ENCODE data around the gene EREG.

Gene EREG

DNA sequence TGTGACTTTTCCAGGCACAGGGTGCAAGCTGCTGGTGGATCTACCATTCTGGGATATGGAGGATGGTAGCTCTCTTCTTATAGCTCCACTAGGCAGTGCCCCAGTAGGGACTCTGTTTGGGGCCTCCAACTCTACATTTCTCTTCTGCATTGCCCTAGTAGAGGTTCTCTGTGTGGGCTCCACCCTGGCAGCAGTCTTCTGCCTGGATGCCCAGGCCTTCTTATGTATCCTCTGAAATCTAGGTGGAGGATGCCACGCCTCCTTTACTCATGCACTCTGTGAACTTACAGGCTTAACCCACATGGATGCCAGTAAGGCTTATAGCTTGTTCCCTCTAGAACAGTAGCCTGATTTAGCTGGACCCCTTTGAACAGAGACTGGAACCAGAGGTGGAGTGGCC is 20.9 kb upstream of the EREG start:
- no peak for DNase-seq (ENCODE audit: low read depth in 1 of 2, low spot score in 1 of 2)

DNA sequence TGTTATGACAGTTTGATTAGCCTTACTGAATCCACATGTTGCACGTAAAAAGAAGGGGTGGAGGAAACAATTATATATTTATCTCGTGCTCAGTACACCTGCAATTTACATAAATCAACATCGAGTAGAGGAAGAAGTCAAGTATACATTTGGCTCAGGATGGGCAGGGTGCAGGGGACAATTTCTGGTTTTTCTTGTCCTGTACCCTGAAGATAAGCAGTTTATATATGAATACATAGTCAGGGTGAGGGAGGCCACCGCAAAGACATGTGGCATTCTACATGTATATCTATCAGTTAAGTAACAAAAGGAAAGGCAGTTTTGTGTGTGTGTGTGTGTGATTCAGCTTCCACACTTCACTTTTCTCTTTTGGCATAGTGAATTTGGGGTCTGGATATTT is 11.1 kb upstream of the EREG start:
- DNase-seq (ENCODE audit: low read depth in 1 of 2, low spot score in 1 of 2) = no peak

DNA sequence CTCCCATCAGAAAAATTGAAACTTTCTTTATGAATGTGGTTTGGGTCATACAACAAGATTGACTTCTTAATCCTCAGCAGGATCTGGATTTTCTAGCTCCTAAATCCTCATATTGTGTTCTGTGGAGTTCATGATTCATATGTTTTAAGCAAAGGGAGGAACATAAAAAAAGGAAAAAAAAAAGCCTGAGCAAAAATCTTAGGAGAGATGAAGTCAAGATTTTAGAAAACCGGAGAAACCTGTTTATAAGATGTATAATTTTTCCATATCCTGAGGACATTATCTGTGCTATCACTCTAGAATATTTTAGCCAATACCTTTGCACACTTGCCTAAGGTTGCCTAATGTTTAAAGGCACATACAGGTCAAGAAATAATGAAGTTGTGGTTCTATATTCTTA is 7.0 kb upstream of the EREG start:
- DNase-seq (ENCODE audit: low read depth in 1 of 2, low spot score in 1 of 2) = no peak

DNA sequence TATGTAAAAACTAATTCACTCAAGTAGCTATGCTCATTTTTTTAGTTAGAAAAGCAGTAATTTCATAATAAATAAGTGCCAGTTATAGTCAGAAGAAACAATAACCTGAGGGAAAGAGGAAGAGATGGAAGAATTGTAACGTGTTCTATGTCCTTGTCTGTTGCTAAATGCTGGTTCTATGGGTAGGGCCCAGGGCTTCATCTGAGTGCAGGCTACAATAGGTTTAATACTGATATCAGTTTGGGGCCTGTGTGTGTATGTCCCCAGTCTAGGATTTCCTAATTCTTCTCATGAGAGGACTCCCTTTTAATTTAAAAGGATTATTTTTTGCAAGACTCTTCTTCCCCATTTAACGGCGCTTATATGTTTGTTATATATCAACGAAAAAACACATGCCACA is 3.3 kb upstream of the EREG start:
- no peak for DNase-seq (ENCODE audit: low read depth in 1 of 2, low spot score in 1 of 2)

DNA sequence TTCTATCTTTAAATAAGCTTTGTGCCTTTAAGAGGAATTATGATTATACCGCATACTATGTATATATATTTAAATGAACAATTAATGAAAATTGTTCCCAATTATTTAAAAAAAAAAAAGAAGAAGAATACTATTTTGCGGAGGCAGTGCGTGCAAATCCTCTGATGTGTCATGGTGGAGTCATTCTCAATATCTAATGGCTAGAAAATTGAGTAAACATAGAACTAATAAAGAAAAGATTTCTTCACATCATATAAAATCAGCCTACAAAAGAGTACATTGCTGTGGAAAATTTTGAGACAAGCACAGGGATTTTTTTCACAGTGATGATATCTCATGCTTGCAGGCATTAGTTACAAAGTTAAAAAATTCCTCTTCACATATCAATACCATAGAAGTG is 2.6 kb upstream of the EREG start:
- DNase-seq (ENCODE audit: low read depth in 1 of 2, low spot score in 1 of 2) = no peak

DNA sequence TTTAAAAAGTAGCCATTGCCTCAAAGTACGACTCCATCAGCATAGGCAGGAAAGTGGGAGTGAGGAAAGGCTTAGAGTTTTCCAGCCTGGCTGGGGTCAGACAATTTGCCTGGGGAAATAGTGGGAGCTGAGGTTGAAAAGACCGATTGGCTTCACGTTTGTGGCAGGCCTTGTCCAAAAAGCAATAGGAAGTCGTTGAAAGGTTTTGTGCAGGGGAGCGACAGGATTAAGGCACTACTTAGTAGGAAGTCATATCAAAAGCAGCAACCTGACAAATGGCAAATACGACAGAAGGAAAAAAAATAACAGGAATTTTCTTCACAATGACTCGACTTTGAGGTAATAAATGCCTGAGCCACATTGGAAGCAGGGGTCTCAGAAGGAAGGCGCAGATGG is 691 bp upstream of the EREG start:
- DNase-seq (ENCODE audit: low read depth in 1 of 2, low spot score in 1 of 2) = no peak

DNA sequence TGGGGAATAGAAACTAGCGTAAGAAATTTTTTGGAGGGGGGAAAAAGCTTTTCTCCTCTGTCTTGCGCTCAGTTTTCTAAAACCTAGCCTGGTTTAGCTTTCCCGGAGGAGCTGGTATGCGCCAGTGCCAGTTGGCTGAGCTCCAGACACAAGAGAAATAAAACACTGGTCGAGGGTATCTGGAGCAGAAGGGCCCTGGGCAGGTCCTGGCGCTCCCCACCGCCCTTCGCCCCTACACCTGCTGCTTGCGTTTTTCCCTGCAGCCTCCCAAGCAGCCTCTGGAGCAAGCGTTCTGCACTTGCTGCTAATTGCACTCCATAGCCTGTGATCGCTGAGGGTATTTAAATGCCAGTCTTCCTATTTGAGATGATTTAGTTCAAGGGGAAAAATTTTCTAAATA is 816 bp downstream of the EREG start:
- no peak for DNase-seq (ENCODE audit: low read depth in 1 of 2, low spot score in 1 of 2)

DNA sequence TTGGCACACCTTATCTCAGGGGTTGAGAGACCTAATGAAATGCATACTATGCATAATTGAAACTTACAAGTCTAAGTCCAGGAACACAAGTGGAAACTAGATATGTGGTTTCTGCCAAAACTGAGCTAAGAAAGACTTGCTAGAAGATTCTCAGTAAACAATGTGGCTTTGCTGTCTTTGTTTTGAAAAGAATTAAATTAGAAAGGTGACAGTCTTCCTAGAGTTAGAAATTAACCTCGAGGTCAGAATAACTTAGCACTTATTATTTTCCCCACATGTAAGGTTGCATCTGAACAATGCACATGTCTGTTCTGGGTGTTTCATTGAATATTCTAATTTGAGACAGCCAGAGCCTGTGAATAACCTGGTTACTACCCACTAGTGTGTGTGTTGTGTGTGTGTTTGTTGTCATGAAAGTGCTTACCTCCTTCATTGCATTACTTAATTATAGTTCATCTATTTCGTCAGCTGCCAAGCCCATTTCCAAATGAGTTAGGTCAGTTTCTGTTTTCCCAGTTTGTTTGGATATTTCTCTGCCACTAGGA is 1.5 kb downstream of the EREG start:
- no peak for DNase-seq (ENCODE audit: low read depth in 1 of 2, low spot score in 1 of 2)

DNA sequence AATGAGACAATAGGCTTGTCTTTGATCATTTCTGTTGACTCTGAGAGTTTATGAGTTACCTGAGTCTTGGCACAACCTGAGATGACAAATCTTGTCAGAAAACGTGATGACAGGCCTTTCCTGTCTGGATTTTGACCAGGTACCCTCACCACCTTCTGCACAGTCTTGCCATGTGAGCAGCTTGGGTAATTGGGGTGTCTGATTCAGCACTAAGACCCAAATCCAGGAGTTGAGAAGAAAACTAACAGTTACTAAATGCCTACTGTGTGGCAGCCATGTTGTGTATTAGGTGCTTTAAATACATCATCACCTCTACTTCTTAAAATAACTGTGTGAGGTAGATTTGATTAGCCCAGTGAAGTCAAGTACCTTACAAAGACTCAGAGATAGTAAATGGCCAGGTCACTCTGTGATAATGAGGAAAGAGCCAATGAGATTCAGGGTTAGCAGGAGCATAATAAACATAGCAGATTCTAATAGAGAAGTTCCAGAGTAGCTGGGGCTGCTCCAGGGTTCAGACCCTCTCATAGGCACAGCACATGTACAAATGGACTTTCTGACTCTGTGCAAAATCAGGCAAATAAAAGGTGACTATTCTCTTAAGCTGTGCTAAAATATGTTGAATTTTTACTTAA is 2.8 kb downstream of the EREG start:
- no peak for DNase-seq (ENCODE audit: low read depth in 1 of 2, low spot score in 1 of 2)

DNA sequence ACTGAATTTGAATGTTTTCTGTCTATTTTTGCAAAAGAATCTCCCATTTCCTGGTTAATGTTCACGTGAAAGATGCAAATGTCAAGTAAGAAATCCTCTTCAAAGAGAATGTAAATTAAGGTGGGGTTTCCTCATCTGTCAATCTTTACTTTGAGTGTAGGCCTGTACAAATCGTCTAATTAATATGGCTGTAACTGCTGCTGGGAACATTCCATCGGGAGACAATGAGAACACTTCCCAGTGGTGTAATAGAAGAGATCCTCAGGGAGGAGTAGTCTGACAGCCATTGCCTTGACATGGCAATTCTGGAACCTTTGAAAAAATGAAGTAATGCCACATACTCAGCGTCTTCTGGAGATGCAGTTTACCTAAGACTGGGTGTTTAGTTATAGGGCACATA is 3.7 kb downstream of the EREG start:
- DNase-seq (ENCODE audit: low read depth in 1 of 2, low spot score in 1 of 2) = no peak

DNA sequence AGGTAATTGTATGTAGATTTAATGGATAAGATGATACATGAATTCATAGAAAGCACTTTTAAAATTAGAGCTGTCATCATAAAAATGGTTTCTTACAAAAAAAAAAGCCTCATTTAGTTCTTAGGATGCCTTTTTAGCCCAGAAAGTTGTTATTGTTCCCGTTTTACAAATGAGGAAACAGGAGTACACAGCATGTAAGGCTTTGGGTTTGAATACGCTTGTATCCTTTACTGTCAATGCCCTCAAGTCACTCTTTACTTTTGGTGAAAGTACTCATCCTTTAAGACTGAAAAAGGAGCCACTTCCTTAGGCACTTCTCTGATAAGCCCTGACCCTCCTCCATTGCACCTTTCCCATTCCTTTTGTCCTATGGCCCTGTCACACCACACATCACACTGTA is 4.9 kb downstream of the EREG start:
- no peak for DNase-seq (ENCODE audit: low read depth in 1 of 2, low spot score in 1 of 2)

DNA sequence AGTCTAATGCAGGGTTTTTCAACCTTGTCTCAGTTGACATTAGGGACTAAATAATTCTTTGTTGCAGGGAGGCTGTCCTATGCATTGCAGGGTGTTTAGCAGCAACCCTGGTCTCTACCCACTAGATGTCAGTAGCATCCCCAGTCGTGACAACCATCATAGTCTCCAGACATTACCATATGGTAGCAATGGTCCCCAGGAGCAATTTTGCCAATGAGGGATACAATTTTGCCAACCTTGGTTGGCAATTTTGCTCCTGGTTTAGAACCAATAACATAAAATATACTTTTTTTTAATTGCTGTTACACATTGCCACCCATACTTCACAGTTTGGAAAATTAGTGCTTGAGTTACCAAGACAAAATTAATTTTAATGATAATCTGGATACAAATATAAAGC is 6.0 kb downstream of the EREG start:
- DNase-seq (ENCODE audit: low read depth in 1 of 2, low spot score in 1 of 2) = no peak

DNA sequence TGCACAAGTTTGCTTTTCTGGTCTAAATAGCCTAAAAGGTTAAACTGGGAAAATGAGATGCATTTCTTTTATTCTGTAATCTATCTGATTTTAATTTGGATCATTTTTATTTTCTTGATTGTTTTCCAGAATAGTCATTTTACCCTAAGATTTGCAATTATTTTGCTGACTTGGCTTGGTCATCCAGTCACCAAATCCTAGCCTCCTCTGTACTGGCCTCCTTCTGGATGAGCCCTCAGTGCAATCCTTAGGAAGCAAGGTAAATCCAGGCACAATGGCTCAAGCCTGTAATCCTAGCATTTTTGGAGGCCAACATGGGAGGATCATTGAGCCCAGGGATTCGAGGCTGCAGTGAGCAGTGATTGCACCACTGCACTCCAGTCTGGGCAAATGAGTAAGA is 9.2 kb downstream of the EREG start:
- no peak for DNase-seq (ENCODE audit: low read depth in 1 of 2, low spot score in 1 of 2)

DNA sequence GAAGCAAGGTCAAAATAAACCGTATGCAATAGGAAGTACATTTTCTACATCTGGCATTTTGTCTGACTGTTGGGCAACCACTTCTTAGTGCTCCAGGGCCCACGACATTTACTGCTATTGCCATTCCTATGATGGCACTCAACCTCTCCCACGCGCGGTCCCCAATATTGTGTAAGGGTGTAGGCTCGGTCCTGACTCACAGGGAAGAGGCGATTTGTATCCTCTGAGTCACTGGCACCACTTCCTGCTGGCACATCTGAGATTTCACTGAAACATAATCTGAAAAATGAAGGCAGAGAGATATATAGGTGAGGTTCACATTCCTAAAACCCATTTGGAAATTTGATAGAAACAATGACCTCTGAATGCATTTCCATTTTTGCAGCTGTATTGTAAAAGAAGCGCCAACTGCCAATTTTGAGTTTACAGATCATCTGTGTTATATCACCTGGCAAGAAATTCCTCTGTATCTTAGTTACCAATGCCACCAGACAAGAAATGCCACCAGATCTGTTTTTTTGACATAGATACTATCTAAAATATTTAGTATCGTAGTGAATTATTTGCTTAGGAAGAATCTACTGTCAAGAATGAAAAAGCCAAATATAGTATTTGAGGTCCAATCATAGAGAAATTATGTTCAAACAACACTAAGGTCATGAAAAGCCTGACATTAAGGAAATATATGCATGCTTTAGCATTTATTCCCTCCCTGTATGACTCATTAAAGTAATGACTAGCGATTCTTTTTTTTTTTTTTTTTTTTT is 9.8 kb downstream of the EREG start:
- DNase-seq (ENCODE audit: low read depth in 1 of 2, low spot score in 1 of 2) = no peak

DNA sequence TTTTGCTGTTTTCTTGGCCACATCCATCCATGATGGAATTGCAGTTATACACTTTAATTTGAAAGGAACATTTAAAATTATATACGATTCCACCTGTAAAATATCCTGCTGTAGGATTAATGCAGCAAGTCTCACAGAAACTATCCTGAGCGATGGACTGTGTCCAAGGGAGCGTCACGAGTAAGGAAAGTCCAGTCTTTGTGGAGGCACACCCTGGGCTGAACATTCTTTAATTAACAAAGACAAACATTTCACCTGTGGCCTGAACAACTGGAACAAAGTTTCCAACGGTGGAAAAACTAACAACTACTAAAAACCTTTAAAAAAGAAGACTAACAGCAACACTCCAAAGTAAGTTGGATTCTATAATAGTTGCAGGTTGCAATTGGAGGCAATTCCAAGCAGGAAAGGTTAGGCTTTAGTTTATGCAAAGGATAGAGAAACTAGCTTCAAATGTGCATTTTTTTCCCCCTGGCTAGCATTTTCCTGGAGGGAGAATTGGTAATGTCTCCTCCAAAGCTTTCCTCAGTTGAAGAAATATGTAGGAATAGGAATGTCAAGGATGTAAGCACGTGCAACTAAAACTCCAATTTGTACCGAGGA is 11.0 kb downstream of the EREG start:
- DNase-seq (ENCODE audit: low read depth in 1 of 2, low spot score in 1 of 2) = no peak

DNA sequence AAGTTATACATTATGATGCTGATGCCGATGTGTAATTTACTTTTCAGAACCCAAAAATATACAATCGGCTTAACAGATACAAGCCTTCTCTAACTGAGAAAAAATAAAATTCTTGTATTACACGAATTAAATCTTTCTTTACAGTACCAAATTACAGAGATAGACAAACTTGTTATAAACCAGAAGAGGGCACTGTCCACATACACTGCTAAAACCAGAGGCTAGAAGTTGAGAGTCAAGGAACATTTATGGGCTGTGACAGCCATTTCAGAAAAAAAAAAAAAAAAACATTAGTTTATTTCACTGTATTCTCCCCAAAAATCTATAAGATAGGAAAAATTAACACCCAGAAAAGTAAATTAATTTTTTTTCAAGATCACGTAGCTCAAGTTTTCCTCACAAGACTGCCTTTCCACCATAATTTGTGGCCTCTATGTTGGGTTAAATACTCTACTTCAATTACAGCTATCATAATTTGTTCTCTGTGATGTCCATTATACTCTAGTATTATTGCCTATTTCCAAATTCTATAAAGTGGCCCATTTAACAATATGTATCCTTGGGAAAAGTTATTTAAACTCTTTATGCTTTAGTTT is 12.0 kb downstream of the EREG start:
- no peak for DNase-seq (ENCODE audit: low read depth in 1 of 2, low spot score in 1 of 2)

DNA sequence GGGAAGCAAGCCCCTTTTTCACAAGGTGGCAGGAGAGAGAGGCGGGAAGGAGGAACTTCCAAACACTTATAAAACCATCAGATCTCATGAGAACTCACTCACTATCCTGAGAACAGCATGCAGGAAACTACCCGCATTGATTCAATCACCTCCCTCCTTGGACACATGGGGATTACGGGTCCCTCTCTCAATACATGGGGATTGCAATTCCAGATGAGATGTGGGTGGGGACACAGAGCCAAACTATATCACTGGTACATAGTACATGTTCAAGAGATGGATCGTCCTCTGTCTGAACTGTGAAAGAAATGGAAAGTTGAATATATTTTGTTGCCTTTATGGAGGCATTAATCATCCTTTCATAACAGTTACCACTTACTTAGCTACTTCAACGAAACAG is 12.8 kb downstream of the EREG start:
- no peak for DNase-seq (ENCODE audit: low read depth in 1 of 2, low spot score in 1 of 2)

DNA sequence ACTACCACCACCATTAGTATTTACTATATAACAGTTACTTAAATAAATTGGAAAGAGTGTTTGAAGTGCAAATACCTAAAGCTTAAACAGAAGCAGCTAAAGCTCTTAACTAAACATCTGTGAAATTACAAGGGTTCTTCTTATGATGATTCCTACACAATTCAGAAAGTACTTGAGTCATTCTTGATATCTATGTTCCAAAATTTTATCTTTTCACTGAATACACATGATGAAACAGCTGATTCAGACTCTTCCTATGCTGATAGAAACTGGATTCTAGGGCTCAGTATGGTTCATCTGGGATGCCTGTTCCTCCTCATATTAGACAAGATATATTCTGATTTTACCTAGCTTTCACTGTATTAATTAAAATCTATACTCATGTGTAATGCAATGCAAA is 13.6 kb downstream of the EREG start:
- no peak for DNase-seq (ENCODE audit: low read depth in 1 of 2, low spot score in 1 of 2)

DNA sequence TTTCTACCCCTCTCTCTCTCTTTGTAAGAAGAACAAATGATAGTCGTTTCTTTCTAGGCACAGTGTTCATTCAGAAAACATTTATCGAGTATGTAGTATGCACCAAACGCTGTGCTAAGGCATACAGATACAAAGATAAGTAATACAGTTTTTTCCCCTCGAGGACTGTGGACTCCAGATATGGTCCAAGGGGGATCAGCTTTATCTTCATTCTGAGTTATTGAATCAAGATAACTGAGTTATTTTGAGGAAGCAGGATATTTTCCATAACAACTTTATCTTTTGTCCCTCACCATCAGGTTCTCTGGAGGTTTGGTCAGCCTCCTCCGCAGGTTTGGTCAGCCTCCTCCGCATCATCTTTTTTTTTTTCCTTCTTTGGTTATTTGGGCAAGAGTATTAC is 15.0 kb downstream of the EREG start:
- no peak for DNase-seq (ENCODE audit: low read depth in 1 of 2, low spot score in 1 of 2)

DNA sequence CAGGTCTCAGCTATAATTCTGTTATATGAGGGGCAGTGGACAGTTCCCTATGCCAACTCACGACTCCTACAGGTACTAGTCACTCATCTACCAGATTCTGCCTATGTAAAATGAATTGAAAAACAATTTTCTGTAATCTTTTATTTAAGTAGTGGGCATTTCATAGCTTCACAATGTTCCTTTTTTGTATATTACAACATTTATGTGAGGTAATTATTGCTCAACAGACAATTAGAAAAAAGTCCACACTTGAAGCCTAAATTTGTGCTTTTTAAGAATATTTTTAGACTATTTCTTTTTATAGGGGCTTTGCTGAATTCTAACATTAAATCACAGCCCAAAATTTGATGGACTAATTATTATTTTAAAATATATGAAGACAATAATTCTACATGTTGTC is 20.4 kb downstream of the EREG start:
- no peak for DNase-seq (ENCODE audit: low read depth in 1 of 2, low spot score in 1 of 2)

DNA sequence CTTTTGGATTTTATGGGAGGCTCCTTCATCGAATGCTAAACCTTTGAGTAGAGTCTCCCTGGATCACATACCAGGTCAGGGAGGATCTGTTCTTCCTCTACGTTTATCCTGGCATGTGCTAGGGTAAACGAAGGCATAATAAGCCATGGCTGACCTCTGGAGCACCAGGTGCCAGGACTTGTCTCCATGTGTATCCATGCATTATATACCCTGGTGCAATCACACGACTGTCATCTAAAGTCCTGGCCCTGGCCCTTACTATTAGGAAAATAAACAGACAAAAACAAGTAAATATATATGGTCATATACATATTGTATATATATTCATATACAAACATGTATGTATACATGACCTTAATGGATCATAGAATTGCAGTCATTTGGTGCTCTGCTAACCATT is 21.2 kb downstream of the EREG start:
- DNase-seq (ENCODE audit: low read depth in 1 of 2, low spot score in 1 of 2) = no peak

DNA sequence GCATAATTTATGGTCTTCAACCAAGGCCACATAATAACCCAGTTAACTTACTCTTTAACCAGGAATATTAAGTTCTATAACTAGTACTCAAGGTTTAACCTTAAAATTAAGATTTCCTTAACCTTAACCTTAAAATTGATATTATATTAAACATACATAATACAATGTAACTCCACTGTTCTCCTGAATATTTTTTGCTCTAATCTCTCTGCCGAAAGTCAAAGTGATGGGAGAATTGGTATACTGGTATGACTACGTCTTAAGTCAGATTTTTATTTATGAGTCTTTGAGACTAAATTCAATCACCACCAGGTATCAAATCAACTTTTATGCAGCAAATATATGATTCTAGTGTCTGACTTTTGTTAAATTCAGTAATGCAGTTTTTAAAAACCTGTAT is 22.8 kb downstream of the EREG start:
- no peak for DNase-seq (ENCODE audit: low read depth in 1 of 2, low spot score in 1 of 2)

All from activated T-helper 1 cell treated with anti-CD3 and anti-CD28 coated beads, Interleukin-2, amount 50 U/mL, for 16 hours (primary cell).